Activated naive CD8-positive, alpha-beta T cell treated with anti-CD3 and anti-CD28 coated beads, Interleukin-2, amount 10 ng/mL, durations not matched to agents 7 days and 5 days (primary cell): ENCODE measurements around the gene TULP1. TPM values are rescaled to one million over a fixed set of nuclear protein-coding genes. Genes with fewer than 3 reads are reported as not detected.
"Not testable (repeated sequence)": the region's sequence is repeated elsewhere in the genome, so short reads cannot be mapped to it uniquely, and the experiment has no call there.

Source experiments
- ATAC-seq: fragments of 150-1000 bp; cut with Tn5 transposase; one replicate; pipeline ENCODE4 v1.10.0; 2021; ENCODE audit warnings: low read depth, moderate library complexity
- POLR2A ChIA-PET: fragments of 350-600 bp; sonication (Branson Sonifier 250); formaldehyde crosslinking; loops from one replicate; lab custom pipeline; 2021; ENCODE audit warnings: antibody characterized with exemption; lab: Charles Lee
- DNase-seq: peaks from one replicate; pipeline ENCODE4 v3.0.0; 2021
- H3K27ac Mint-ChIP-seq: one replicate; pipeline ENCODE4 v1.8.0; 2022; ENCODE audit warnings: mild to moderate bottlenecking, mixed read lengths
- H3K27me3 Mint-ChIP-seq: one replicate; pipeline ENCODE4 v1.8.0; 2022; ENCODE audit warnings: mild to moderate bottlenecking, moderate library complexity, mixed read lengths
- H3K36me3 Mint-ChIP-seq: one replicate; pipeline ENCODE4 v1.8.0; 2021; ENCODE audit warnings: mild to moderate bottlenecking, mixed read lengths
- H3K4me1 Mint-ChIP-seq: one replicate; pipeline ENCODE4 v1.8.0; 2021; ENCODE audit warnings: mixed read lengths
- H3K4me3 Mint-ChIP-seq: one replicate; pipeline ENCODE4 v1.8.0; 2022; ENCODE audit warnings: mild to moderate bottlenecking, moderate library complexity, mixed read lengths
- H3K9me3 Mint-ChIP-seq: one replicate; pipeline ENCODE4 v1.8.0; 2021; ENCODE audit warnings: mixed read lengths
- total RNA-seq, 2 experiments: library from RNA; stranded (reverse); gene quantifications; one replicate each; pipeline ENCODE4 v1.2.3, GENCODE V29; 2021

Gene TULP1
- total RNA-seq, 2 experiments from 2014 or later: not detected

- H3K36me3 Mint-ChIP-seq, H3K9me3 Mint-ChIP-seq, H3K4me1 Mint-ChIP-seq, POLR2A ChIA-PET, H3K27ac Mint-ChIP-seq, DNase-seq, ATAC-seq, H3K4me3 Mint-ChIP-seq: not testable (repeated sequence)
- peaks cover 21% of the 10 kb centered on the region for H3K27me3 Mint-ChIP-seq
Observed at GRCh38 chr6:35535847-35536246, 23.2 kb upstream of the TULP1 start.

DNA sequence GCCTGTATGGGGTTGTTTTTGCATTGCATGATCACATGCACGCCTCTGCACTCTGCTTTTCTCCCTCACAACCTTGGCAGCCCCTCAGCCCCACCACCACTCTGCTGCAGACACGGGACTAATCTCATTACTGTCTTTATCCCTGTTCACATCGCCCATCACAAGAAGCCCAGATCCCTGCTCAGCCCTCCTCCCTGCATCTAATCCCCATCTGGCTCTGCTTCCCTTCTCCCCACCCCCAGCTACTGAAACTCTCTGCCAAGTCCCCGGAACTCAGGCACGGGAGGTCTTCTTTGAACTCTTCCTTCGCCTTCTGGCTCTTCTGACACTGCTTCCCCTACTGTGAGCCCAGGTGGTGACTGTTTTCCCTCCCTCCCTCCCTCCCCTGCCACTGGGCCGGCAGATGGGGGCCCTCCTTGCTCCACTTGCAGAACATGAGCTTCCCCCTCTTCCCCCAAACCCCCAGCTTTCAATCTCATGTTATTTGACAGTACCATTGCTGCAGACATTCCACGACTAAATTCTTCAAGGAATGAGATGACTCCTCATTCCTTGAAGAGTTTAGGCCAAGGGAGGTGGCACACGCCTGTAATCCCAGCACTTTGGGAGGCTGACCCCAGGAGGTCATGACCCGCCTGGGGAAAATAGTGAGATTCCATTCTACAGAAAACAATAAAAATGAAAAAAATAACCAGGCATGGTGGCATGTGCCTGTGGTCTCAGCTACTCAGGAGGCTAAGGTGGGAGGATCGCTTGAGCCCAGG lies 21.9 kb upstream of the TULP1 start:
- no peak overlapping the region for H3K27ac Mint-ChIP-seq
- H3K4me1 Mint-ChIP-seq: peaks cover 3% of the 10 kb centered on the region
- H3K27me3 Mint-ChIP-seq: peaks cover 18% of the 10 kb centered on the region
- no peaks in the 10 kb centered on the region for H3K36me3 Mint-ChIP-seq
- ATAC-seq (no peak), DNase-seq (no peak)
- H3K4me3 Mint-ChIP-seq: no peak overlapping the region
- no peaks in the 10 kb centered on the region for H3K9me3 Mint-ChIP-seq
- POLR2A ChIA-PET: interaction anchor here (0.6 kb wide), 1 partner anchor 12 kb away, joined by 3 read pairs; no protein-coding TSS in a partner anchor

DNA sequence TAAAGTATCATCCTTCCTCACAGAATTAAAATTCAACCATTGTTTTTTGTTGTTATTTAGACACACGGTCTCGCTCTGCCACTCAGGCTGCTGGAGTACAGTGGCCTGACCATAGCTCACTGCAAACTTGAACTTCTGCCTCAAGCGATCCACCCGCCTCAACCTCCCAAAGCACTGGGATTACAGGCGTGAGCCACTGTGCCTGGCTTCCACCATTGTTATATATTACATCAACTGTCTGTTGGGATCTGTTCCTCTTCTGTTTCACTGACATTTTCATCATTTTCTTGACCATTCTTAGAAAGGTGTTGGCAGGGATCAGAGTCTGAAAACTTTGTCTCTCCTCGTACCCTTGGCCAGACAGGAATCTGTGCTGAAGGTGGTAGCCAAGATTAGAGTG lies 21.3 kb upstream of the TULP1 start:
- Mint-ChIP-seq H3K27ac (no peak overlapping the region), H3K4me1 (peaks cover 3% of the 10 kb centered on the region), H3K27me3 (peaks cover 18% of the 10 kb centered on the region), H3K4me3 (no peak overlapping the region), H3K9me3 (no peaks in the 10 kb centered on the region), H3K36me3 (no peaks in the 10 kb centered on the region)
- DNase-seq (no peak), ATAC-seq (no peak)
- POLR2A ChIA-PET: interaction anchor here (0.6 kb wide), 1 partner anchor 11 kb away, joined by 3 read pairs; no protein-coding TSS in a partner anchor

DNA sequence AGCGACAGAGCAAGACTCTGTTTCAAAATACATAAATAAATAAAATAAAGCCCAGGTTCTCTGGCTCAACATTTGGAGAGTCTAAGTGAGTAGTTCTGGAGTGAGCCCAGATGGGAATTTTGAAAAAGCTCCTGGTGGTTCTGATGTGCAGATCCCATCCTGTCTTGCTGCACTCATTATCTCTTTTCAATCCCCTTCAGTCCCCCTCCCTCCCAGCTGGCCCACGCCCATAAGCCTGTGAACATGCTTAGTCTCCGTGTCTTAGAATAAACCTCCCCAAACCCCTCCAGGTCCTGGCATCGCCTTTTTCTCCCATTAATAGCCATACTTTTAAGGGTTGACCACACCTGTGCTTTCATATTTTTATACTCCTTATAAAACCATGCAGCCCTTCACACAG lies 19.4 kb upstream of the TULP1 start:
- Mint-ChIP-seq H3K27ac (no peak overlapping the region), H3K36me3 (no peaks in the 10 kb centered on the region), H3K4me1 (peaks cover 3% of the 10 kb centered on the region), H3K9me3 (no peaks in the 10 kb centered on the region), H3K4me3 (no peak overlapping the region), H3K27me3 (peaks cover 21% of the 10 kb centered on the region)
- DNase-seq: no peak
- POLR2A ChIA-PET: interaction anchor here (1.2 kb wide), 1 partner anchor 8 kb away, joined by 3 read pairs; no protein-coding TSS in a partner anchor
- ATAC-seq: no peak

DNA sequence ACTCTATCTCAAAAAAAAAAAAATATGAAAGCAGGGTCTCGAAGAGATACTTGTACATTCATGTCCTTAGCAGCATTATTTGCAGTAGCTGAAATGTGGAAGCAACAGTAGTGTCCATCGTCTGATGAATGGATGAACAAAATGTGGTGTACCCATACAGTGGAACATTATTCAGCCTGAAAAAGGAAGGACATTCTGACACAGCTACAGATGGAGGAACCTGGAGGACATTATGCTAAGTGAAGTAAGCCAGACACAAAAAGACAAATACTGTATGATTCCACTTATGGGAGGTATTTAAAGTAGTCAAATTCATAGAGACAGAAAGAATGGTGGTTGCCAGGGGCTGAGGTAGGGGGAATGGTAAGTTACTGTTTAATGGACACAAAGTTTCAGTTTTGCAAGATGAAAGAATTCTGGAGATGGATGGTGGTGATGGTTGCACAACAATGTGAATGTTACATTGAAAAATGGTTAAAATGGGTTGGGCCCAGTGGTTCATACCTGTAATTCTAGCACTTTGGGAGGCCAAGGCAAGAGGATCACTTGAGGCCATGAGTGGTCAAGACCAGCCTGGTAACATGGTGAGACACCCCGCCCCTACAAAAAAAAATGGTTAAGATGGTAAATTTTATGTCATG lies 11.8 kb upstream of the TULP1 start:
- ATAC-seq (no peak), DNase-seq (no peak)
- H3K4me1 Mint-ChIP-seq: peaks cover 23% of the 10 kb centered on the region
- no peaks in the 10 kb centered on the region for H3K36me3 Mint-ChIP-seq
- H3K27ac Mint-ChIP-seq: peak overlapping the region; percentile 71
- no peaks in the 10 kb centered on the region for H3K9me3 Mint-ChIP-seq
- POLR2A ChIA-PET: interaction anchor here (0.7 to 1.5 kb wide), 3 partner anchors 8 to 217 kb away, joined by 3 to 8 read pairs (median 3); partner anchors contain the start of gene TEAD3
- H3K27me3 Mint-ChIP-seq: peaks cover 9% of the 10 kb centered on the region
- no peak overlapping the region for H3K4me3 Mint-ChIP-seq

DNA sequence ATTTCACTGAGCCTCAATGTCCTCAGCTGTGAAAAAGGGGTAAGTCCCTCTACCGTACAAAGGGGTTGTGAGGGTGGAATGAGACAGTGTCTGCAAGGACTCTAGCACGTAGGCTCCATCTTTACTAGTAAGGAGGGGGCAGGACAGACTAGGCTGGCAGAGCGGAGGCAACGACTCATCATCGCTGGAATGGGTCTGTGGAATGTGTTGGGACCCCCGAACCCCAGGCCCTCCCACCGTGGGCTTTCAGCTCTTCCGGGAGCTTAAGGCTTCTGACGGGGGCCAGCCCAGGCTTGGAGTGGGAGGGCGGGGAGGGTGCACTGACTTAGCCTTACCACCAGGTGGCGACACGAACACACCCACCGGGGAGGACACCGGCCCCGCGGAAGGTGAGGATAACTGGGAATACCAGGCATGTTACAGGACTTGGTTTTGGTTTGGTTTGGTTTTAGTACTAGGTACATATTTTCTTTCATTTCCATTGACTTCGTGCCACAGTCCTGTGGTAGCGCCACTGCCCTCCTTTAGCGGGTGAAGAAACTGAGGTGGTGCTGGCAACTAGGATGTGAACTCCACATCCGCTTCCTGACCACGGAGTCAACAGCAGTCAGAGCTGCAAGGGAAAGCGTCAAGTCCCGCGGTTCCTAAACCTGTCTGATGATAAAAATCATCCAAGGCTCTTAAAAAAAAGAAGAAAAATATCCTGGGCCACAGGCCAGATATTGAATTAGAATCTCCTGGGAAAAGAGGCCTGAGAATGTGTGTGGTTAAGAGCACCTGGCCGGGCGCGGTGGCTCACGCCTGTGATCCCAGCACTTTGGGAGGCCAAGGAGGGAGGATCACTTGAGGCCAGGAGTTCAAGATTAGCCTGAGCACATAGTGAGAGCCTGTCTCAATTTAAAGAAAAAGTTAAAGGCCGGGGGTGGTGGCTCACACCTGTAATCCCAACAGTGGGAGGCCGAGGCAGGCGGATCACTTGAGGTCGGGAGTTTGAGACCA lies 10.3 kb upstream of the TULP1 start:
- Mint-ChIP-seq H3K27me3 (peaks cover 11% of the 10 kb centered on the region), H3K4me3 (peak overlapping the region; percentile 75), H3K9me3 (no peaks in the 10 kb centered on the region), H3K4me1 (peaks cover 23% of the 10 kb centered on the region), H3K36me3 (no peaks in the 10 kb centered on the region), H3K27ac (peak overlapping the region; percentile 86)
- DNase-seq (peak; percentile 78), ATAC-seq (peak; percentile 92)
- POLR2A ChIA-PET: interaction anchor here (0.7 to 1.5 kb wide), 4 partner anchors 10 to 214 kb away, joined by 3 to 5 read pairs (median 4); no protein-coding TSS in a partner anchor

- Mint-ChIP-seq H3K4me3 (peak overlapping the region; percentile 73), H3K9me3 (no peaks in the 10 kb centered on the region), H3K4me1 (peaks cover 23% of the 10 kb centered on the region), H3K36me3 (no peaks in the 10 kb centered on the region), H3K27ac (peak overlapping the region; percentile 86), H3K27me3 (peaks cover 7% of the 10 kb centered on the region)
- DNase-seq (no peak), ATAC-seq (no peak)
- POLR2A ChIA-PET: interaction anchor here (1.4 kb wide), 1 partner anchor 210 kb away, joined by 5 read pairs; no protein-coding TSS in a partner anchor
Observed at GRCh38 chr6:35522151-35522550, 9.5 kb upstream of the TULP1 start.

GRCh38 chr6:35521235-35521634 lies 8.5 kb upstream of the TULP1 start:
- no peak for ATAC-seq
- H3K27ac Mint-ChIP-seq: no peak overlapping the region
- POLR2A ChIA-PET: no interaction called here

GRCh38 chr6:35519313-35520015 lies 6.8 kb upstream of the TULP1 start:
- Mint-ChIP-seq H3K4me3 (no peak overlapping the region), H3K4me1 (peaks cover 23% of the 10 kb centered on the region), H3K27ac (no peak overlapping the region), H3K36me3 (no peaks in the 10 kb centered on the region), H3K27me3 (peaks cover 4% of the 10 kb centered on the region), H3K9me3 (no peaks in the 10 kb centered on the region)
- DNase-seq (no peak), ATAC-seq (no peak)
- POLR2A ChIA-PET: no interaction called here

More at GRCh38 chr6:35521235-35521634, 8.5 kb upstream of the TULP1 start:
- H3K4me3 Mint-ChIP-seq: no peak overlapping the region
- DNase-seq: no peak
- H3K27me3 Mint-ChIP-seq: peaks cover 4% of the 10 kb centered on the region
- peaks cover 25% of the 10 kb centered on the region for H3K4me1 Mint-ChIP-seq
- no peaks in the 10 kb centered on the region for H3K36me3 Mint-ChIP-seq
- no peaks in the 10 kb centered on the region for H3K9me3 Mint-ChIP-seq

GRCh38 chr6:35518566-35519312 lies 6.0 kb upstream of the TULP1 start:
- H3K4me1 Mint-ChIP-seq: peaks cover 18% of the 10 kb centered on the region
- no peak overlapping the region for H3K27ac Mint-ChIP-seq
- peaks cover 6% of the 10 kb centered on the region for H3K27me3 Mint-ChIP-seq

GRCh38 chr6:35517978-35518377 lies 5.3 kb upstream of the TULP1 start:
- H3K27ac Mint-ChIP-seq, H3K36me3 Mint-ChIP-seq, POLR2A ChIA-PET, DNase-seq, H3K9me3 Mint-ChIP-seq, H3K27me3 Mint-ChIP-seq, ATAC-seq, H3K4me3 Mint-ChIP-seq: not testable (repeated sequence)
- H3K4me1 Mint-ChIP-seq: peaks cover 11% of the 10 kb centered on the region

More at GRCh38 chr6:35518566-35519312, 6.0 kb upstream of the TULP1 start:
- DNase-seq (no peak), ATAC-seq (no peak)
- no peaks in the 10 kb centered on the region for H3K36me3 Mint-ChIP-seq
- H3K4me3 Mint-ChIP-seq: no peak overlapping the region
- POLR2A ChIA-PET: no interaction called here
- H3K9me3 Mint-ChIP-seq: no peaks in the 10 kb centered on the region

DNA sequence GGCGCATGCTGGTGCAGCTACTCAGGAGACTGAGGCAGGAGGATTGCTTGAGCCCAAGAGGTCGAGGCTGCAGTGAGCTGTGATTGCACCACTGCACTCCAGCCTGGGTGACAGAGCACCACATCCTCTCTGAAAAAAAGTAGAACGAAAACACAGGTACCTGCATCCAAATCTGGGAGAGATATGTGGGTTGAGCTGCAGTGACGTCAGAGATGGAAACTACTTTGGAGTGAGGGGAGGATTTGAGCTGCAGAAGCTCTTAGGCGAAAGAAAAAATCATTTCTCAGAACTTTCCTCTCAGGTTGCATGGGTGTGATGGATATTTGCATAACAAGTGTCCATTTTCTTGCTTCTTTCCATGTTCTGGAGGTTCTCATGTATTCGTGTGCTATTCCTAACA lies 4.0 kb upstream of the TULP1 start:
- peaks cover 16% of the 10 kb centered on the region for H3K27me3 Mint-ChIP-seq
- no peak for ATAC-seq
- peaks cover 4% of the 10 kb centered on the region for H3K4me1 Mint-ChIP-seq
- H3K4me3 Mint-ChIP-seq: no peak overlapping the region
- no peak for DNase-seq
- POLR2A ChIA-PET: no interaction called here
- no peaks in the 10 kb centered on the region for H3K36me3 Mint-ChIP-seq
- no peak overlapping the region for H3K27ac Mint-ChIP-seq
- no peaks in the 10 kb centered on the region for H3K9me3 Mint-ChIP-seq
